Measurements from ENCODE around the gene ASCL1. TPM values are rescaled to one million over a fixed set of nuclear protein-coding genes. Genes with fewer than 3 reads are reported as not detected.

ASCL1 gene
- total RNA-seq (2014; rRNA removed; shearing (Covaris generic)) = not detected in 2 replicates

GRCh38 chr12:102957339-102958050, at the start of gene ASCL1:
TSS of gene ASCL1 (plus strand) at chr12:102957674. CDS start at chr12:102958245, 571 bp downstream.

GRCh38 chr12:102917026-102917787, 40.3 kb upstream of the ASCL1 start, which contains the start of gene PAH:
TSS of gene PAH (minus strand) at chr12:102917244. CDS start at chr12:102917130, 114 bp downstream.

Other genes starting within 250 kb of the ASCL1 start
- not detected in 2 replicates for gene PAH, start 40.4 kb upstream of the ASCL1 start, total RNA-seq (2014; rRNA removed; shearing (Covaris generic))

Measured in A375 (cell line).